T-cell (primary cell): Measurements from ENCODE around the gene ASCC2. TPM values are rescaled to one million over a fixed set of nuclear protein-coding genes. Genes with fewer than 3 reads are reported as not detected.
A peak's percentile ranks its signal among the peaks of the same experiment; 100 is the strongest.

Experiments
- ATAC-seq, 4 experiments: fragments of 200-7000 bp in 3 of 4; fragments of 150-1000 bp in 1 of 4; cut with Tn5 transposase; replicated peaks in 1 of 4; 1 replicate in 3 of 4; 2 replicates in 1 of 4; pipeline ENCODE4 v1.10.0; 2021; ENCODE audit warnings: moderate library complexity in 3 of 4, mild to moderate bottlenecking in 2 of 4, moderate number of reproducible peaks in 1 of 4
- CTCF ChIA-PET, 2 donors: fragments of 300-600 bp; sonication (Branson Sonifier 250); formaldehyde crosslinking; loops; one replicate each; lab custom pipeline; 2022; ENCODE audit warnings: antibody characterized with exemption in 2 of 2; lab: Charles Lee
- POLR2A ChIA-PET, 2 donors: fragments of 300-600 bp; sonication (Branson Sonifier 250); formaldehyde crosslinking; loops; one replicate each; lab custom pipeline; 2022; ENCODE audit warnings: antibody characterized with exemption in 2 of 2; lab: Charles Lee
- DNase-seq, 35 experiments: peaks; one replicate each; pipeline versions ENCODE4 v3.0.0 to v3.0.0-alpha.2; 2013 to 2023
- H3K27ac ChIP-seq: one replicate; pipeline ENCODE4 v1.5.1; 2013; ENCODE audit warnings: low read length
- H3K27me3 ChIP-seq, 2 experiments: replicated peaks in 1 of 2; 1 replicate in 1 of 2; 2 replicates in 1 of 2; pipeline versions ENCODE4 v1.6.1 to v1.7.0; 2013; ENCODE audit warnings: low read length in 1 of 2, mixed read lengths in 1 of 2; ENCODE audit not compliant: control insufficient read depth in 2 of 2, insufficient read depth in 2 of 2; ENCODE audit errors: extremely low read depth in 1 of 2
- H3K36me3 ChIP-seq, 2 donors: 1 replicate in 1 of 2; 2 replicates in 1 of 2; pipeline versions ENCODE4 v1.6.1 to v1.7.0; 2013; ENCODE audit warnings: low read length in 1 of 2; ENCODE audit not compliant: control insufficient read depth in 2 of 2, insufficient read depth in 1 of 2; ENCODE audit errors: extremely low read depth in 1 of 2
- H3K4me1 ChIP-seq, 2 experiments: 1 replicate in 1 of 2; 2 replicates in 1 of 2; pipeline versions ENCODE4 v1.6.1 to v1.7.0; 2013; ENCODE audit warnings: low read length in 2 of 2, mixed read lengths in 1 of 2; ENCODE audit not compliant: insufficient read depth in 2 of 2, control insufficient read depth in 1 of 2; ENCODE audit errors: extremely low read depth in 1 of 2
- H3K4me3 ChIP-seq, 2 donors: 1 replicate in 1 of 2; 2 replicates in 1 of 2; pipeline versions ENCODE4 v1.5.1 to v1.7.0; 2013; ENCODE audit warnings: mild to moderate bottlenecking in 2 of 2, low read length in 1 of 2, moderate library complexity in 1 of 2; ENCODE audit not compliant: control insufficient read depth in 1 of 2; ENCODE audit errors: extremely low read depth in 1 of 2
- H3K9me3 ChIP-seq: 2 replicates; pipeline ENCODE4 v1.7.0; 2013
- H3K27ac Mint-ChIP-seq, 2 donors: one replicate each; pipeline ENCODE4 v1.8.0; 2020 to 2021; ENCODE audit warnings: mild to moderate bottlenecking in 2 of 2, mixed read lengths in 2 of 2
- H3K27me3 Mint-ChIP-seq, 2 donors: one replicate each; pipeline ENCODE4 v1.8.0; 2021 to 2022; ENCODE audit warnings: mixed read lengths in 2 of 2
- H3K36me3 Mint-ChIP-seq: one replicate; pipeline ENCODE4 v1.8.0; 2021; ENCODE audit warnings: mixed read lengths
- H3K4me1 Mint-ChIP-seq, 3 donors: one replicate each; pipeline ENCODE4 v1.8.0; 2020 to 2022; ENCODE audit warnings: mixed read lengths in 3 of 3, mild to moderate bottlenecking in 1 of 3
- H3K4me3 Mint-ChIP-seq, 3 donors: one replicate each; pipeline ENCODE4 v1.8.0; 2020 to 2022; ENCODE audit warnings: mild to moderate bottlenecking in 3 of 3, mixed read lengths in 3 of 3, moderate library complexity in 3 of 3
- H3K9me3 Mint-ChIP-seq, 3 donors: one replicate each; pipeline ENCODE4 v1.8.0; 2020 to 2022; ENCODE audit warnings: mixed read lengths in 3 of 3
- WGBS: methylation state at CpG from one replicate; pipeline ENCODE4 v1.1.5; 2013; ENCODE audit warnings: missing lambda C conversion rate; ENCODE audit not compliant: insufficient coverage; 5-methylcytosine and 5-hydroxymethylcytosine counted together
- total RNA-seq, 35 experiments: library from RNA in 6 of 35; stranded (reverse) in 6 of 35; fragments of 120-200 nt in 1 of 35; gene quantifications; one replicate each; pipeline versions ENCODE4 v1.2.1 to v1.2.4 and lab custom pipeline; 2013 to 2026

ASCC2 gene
- total RNA-seq, 5 donors from 2014 or later (not counting 1 experiment from before 2014, with no cell fraction given), result 80.1 to 94.2 (median 85.7) TPM

DNA sequence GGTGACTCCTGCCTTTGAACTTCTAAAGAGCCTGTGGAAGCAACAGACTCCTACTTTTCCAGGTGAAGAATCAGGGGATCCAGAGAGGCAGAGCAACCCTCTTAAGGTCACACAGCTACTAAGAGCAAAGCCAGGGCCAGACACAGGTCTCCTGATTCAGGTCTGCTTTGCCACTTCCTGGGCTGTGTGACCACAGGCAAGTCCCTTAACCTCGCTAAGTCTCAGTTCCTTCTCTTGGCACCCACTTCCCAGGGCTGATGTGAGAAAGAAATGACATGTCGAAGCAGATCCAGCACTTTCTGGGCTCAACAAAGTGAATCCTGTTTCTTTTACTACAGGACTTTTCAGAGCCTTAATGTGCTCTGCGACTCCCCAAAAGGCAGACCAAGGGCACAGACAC, 40.7 kb downstream of the ASCC2 start:
- peaks cover 30 to 94% of the 10 kb centered on the region in 2 donors for H3K36me3 ChIP-seq

GRCh38 chr22:29795663-29796062, 42.4 kb downstream of the ASCC2 start:
- Histone ChIP-seq H3K4me3 (no peak overlapping the region), H3K36me3 (peaks cover 31 to 92% of the 10 kb centered on the region in 2 donors), H3K4me1 (no peaks in the 10 kb centered on the region), H3K9me3 (no peaks in the 10 kb centered on the region), H3K27me3 (no peaks in the 10 kb centered on the region), H3K27ac (no peak overlapping the region)
- no peak for ATAC-seq
- peaks cover 0 to 1% (median 0%) of the 10 kb centered on the region in 3 donors for H3K4me1 Mint-ChIP-seq
- ChIA-PET POLR2A (interaction anchor here in 1 of 2 donors (0.6 kb wide), 1 partner anchor 35 kb away, joined by 4 read pairs; no protein-coding TSS in a partner anchor), CTCF (no interaction called here)
- no peak for DNase-seq
- peaks cover 40% of the 10 kb centered on the region for H3K36me3 Mint-ChIP-seq
- no peaks in the 10 kb centered on the region for H3K9me3 Mint-ChIP-seq
- H3K27ac Mint-ChIP-seq, result no peak overlapping the region
- 95% methylated on average over 4 of the region's 5 CpGs for WGBS
- H3K4me3 Mint-ChIP-seq, result no peak overlapping the region
- no peaks in the 10 kb centered on the region for H3K27me3 Mint-ChIP-seq

More for the DNA sequence above, 40.7 kb downstream of the ASCC2 start:
- 100% methylated on average over 1 of the region's 3 CpGs for WGBS
- Histone ChIP-seq H3K4me3 (no peak overlapping the region), H3K27ac (no peak overlapping the region), H3K27me3 (no peaks in the 10 kb centered on the region), H3K4me1 (no peaks in the 10 kb centered on the region), H3K9me3 (no peaks in the 10 kb centered on the region)
- peaks cover 47% of the 10 kb centered on the region for H3K36me3 Mint-ChIP-seq
- no peaks in the 10 kb centered on the region for H3K27me3 Mint-ChIP-seq
- ChIA-PET POLR2A (no interaction called here), CTCF (no interaction called here)
- peaks cover 0 to 1% (median 0%) of the 10 kb centered on the region in 3 donors for H3K4me1 Mint-ChIP-seq
- H3K4me3 Mint-ChIP-seq, result no peak overlapping the region
- ATAC-seq (no peak), DNase-seq (peak in 1 of 35 experiments; percentile 35)
- H3K9me3 Mint-ChIP-seq, result no peaks in the 10 kb centered on the region
- no peak overlapping the region for H3K27ac Mint-ChIP-seq

DNA sequence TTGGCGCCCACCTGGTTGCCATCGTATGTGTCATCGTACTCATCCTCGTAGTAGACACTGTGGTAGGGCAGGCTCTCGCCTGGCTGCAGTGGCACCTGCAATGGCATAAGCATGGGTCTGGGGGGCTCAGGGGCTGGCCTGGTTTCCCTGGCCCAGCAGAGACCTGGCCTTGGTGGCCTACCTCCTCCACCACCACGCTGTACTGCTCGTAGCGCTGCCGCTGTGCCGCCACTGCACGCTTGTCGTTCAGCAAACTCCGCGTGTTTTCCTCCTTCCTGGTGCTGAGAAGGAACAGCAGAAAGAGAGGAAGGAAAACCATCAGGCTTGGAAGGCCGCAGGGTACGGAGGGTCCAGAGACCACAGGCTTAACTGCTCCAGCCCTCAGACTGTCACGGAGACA, 44.7 kb downstream of the ASCC2 start:
- H3K36me3 Mint-ChIP-seq, result peaks cover 40% of the 10 kb centered on the region
- DNase-seq (no peak), ATAC-seq (no peak)
- WGBS, result 96% methylated on average over 13 of the region's 17 CpGs
- ChIA-PET POLR2A (no interaction called here), CTCF (no interaction called here)
- Histone ChIP-seq H3K36me3 (peaks cover 28 to 92% of the 10 kb centered on the region in 2 donors), H3K4me1 (no peaks in the 10 kb centered on the region), H3K27ac (no peak overlapping the region), H3K4me3 (no peak overlapping the region), H3K27me3 (no peaks in the 10 kb centered on the region), H3K9me3 (no peaks in the 10 kb centered on the region)
- no peaks in the 10 kb centered on the region for H3K4me1 Mint-ChIP-seq
- no peaks in the 10 kb centered on the region for H3K27me3 Mint-ChIP-seq
- no peak overlapping the region for H3K27ac Mint-ChIP-seq
- no peaks in the 10 kb centered on the region for H3K9me3 Mint-ChIP-seq
- H3K4me3 Mint-ChIP-seq, result no peak overlapping the region

DNA sequence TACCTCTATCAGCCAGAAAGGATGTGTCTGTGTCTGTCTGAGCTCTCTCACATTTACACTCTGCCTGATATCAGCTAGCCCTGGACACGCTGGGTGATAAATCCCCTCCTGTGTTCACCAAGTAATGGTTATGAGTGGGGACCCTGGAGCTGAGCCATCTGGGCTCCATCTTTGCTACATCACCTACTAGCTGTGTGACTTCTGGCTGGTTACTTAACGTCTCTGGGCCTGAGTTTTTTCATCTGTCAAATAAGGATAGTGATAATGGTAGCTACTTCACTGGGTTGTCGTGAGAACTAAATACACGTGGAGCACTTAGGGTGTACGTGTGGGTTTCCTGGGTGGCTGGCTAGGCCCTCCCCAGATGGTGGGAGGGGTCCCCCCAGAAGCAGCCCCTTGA, 48.0 kb downstream of the ASCC2 start:
- Histone ChIP-seq H3K4me1 (no peaks in the 10 kb centered on the region), H3K27ac (no peak overlapping the region), H3K27me3 (no peaks in the 10 kb centered on the region), H3K4me3 (no peak overlapping the region), H3K36me3 (peaks cover 27 to 73% of the 10 kb centered on the region in 2 donors), H3K9me3 (no peaks in the 10 kb centered on the region)
- DNase-seq, result no peak
- Mint-ChIP-seq H3K27ac (peak overlapping the region in 1 of 2 donors; percentile 22), H3K27me3 (no peaks in the 10 kb centered on the region), H3K4me1 (no peaks in the 10 kb centered on the region), H3K36me3 (peaks cover 38% of the 10 kb centered on the region), H3K9me3 (no peaks in the 10 kb centered on the region), H3K4me3 (no peak overlapping the region)
- CTCF ChIA-PET, result no interaction called here
- WGBS, result 82% methylated on average over 3 of the region's 5 CpGs
- no peak for ATAC-seq
- POLR2A ChIA-PET, result interaction anchor here in 1 of 2 donors (0.6 kb wide), 1 partner anchor 1578 kb away, joined by 3 read pairs; no protein-coding TSS in a partner anchor

DNA sequence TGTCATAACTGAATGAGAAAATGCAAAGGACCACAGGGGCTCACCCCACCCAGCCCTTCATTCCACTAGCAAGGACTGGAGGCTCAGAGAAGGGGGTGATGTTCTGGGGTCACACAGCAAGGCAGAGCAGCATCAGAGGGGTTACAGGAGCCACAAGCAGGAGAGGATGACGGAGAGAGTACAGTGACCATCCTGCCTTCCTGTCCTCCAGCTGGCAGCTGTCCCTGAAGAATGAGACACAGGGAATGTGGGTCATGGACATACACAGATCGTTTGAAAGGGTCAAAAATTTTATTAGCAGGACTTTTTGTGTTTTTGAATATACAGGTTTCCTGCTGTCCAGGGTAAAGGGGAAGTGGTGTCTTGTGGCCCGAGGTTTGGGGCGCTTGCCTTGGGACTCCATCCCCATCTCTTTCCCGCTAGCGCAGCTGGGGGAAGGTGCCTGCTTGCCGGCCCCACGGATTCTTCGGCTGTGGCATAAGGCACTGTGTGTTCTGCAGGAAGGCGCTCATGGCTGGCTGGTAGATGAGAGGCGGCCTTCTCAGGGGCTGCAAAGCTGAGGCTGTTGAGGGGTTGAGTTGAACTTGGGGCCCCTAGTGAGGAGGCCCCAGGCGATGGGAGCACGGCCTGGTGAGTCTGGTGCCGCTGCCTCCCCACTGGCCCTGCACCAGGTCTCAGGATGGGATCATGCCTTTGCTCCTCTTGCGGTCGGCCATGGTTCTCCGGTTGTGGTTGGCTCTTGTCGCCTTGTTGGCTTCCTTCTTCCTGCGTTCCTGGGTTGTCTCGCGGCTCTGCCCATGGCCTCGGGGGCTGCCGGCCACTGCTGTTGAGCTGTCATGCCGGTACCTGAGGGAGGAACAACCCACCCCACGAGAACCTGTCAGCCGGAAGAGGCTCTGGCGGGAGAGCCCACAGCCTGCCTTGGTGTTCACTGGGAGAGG, 49.5 kb downstream of the ASCC2 start:
- DNase-seq, result no peak
- Mint-ChIP-seq H3K9me3 (no peaks in the 10 kb centered on the region), H3K27ac (no peak overlapping the region), H3K36me3 (peaks cover 35% of the 10 kb centered on the region), H3K4me1 (no peaks in the 10 kb centered on the region), H3K27me3 (no peaks in the 10 kb centered on the region), H3K4me3 (no peak overlapping the region)
- 95% methylated on average over 21 of the region's 27 CpGs for WGBS
- CTCF ChIA-PET, result no interaction called here
- POLR2A ChIA-PET, result no interaction called here
- H3K27me3 ChIP-seq, result peaks cover 0 to 2% of the 10 kb centered on the region in 2 experiments
- no peak for ATAC-seq
- H3K4me3 ChIP-seq, result no peak overlapping the region
- no peaks in the 10 kb centered on the region for H3K9me3 ChIP-seq
- no peak overlapping the region for H3K27ac ChIP-seq
- H3K36me3 ChIP-seq, result peaks cover 24 to 62% of the 10 kb centered on the region in 2 donors
- H3K4me1 ChIP-seq, result no peaks in the 10 kb centered on the region

DNA sequence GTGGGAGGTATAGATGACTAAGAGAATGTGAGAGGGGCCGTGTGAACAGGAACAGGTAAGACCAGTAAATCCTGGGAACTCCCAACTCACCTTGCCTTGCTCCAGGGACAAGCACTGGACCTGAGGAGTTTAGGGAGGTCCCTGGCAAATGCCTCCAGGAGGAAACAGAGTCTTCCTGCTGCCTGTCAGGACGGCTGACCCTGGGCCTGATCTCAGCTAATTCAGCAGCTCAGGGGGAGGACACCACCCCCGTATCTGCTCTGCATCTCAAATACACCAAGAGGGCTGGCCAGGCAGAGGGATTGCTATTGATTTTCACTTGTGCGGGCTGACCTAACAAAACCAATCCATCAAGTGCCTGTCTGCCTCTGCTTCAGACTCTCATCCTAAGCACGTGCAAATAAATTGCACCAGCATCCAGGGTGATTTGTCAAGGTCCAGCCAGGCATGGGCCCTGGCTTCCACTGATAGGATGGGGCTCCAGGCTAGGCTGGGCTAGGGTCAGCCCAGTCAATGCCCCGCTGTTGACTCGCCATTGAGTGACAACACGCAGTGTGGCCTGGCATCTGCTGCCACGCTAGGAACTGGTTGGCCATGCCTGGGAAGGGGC, 50.6 kb downstream of the ASCC2 start:
- peaks cover 18 to 50% of the 10 kb centered on the region in 2 donors for H3K36me3 ChIP-seq
- Mint-ChIP-seq H3K4me3 (no peak overlapping the region), H3K36me3 (peaks cover 35% of the 10 kb centered on the region), H3K4me1 (no peaks in the 10 kb centered on the region), H3K9me3 (no peaks in the 10 kb centered on the region), H3K27me3 (no peaks in the 10 kb centered on the region), H3K27ac (no peak overlapping the region)
- no peak for DNase-seq
- 91% methylated on average over 8 of the region's 9 CpGs for WGBS
- no peak overlapping the region for H3K27ac ChIP-seq
- H3K4me3 ChIP-seq, result no peak overlapping the region
- no peaks in the 10 kb centered on the region for H3K9me3 ChIP-seq
- ATAC-seq, result no peak
- H3K27me3 ChIP-seq, result peaks cover 0 to 2% of the 10 kb centered on the region in 2 experiments
- no peaks in the 10 kb centered on the region for H3K4me1 ChIP-seq
- ChIA-PET CTCF (no interaction called here), POLR2A (no interaction called here)
